Inflammatory macrophage (primary cell): ENCODE measurements around the gene ZNF664.
A peak's percentile ranks its signal among the peaks of the same experiment; 100 is the strongest.

Experiments
- DNase-seq, 2 donors: peaks; one replicate each; pipeline ENCODE4 v3.0.0-alpha.2; 2020 to 2022

Gene ZNF664

GRCh38 chr12:124011435-124012115 is 38.6 kb downstream of the ZNF664 start:
- no peak for DNase-seq

GRCh38 chr12:124013073-124013472 is 40.1 kb downstream of the ZNF664 start:
- DNase-seq, result no peak

- no peak for DNase-seq
These were observed 42.8 kb downstream of the ZNF664 start for GRCh38 chr12:124015494-124016461.

GRCh38 chr12:124017064-124017463 is 44.0 kb downstream of the ZNF664 start:
- no peak for DNase-seq

GRCh38 chr12:124018539-124018938 is 45.5 kb downstream of the ZNF664 start:
- DNase-seq, result no peak

GRCh38 chr12:124019115-124019514 is 46.1 kb downstream of the ZNF664 start:
- DNase-seq, result no peak

- DNase-seq, result no peak
These were observed 47.5 kb downstream of the ZNF664 start for GRCh38 chr12:124020514-124020949.

GRCh38 chr12:124021007-124021406 is 48.0 kb downstream of the ZNF664 start:
- DNase-seq, result no peak

- no peak for DNase-seq
These were observed 49.1 kb downstream of the ZNF664 start for GRCh38 chr12:124022161-124022560.

- DNase-seq, result peak; percentile 35 to 46
These were observed 51.3 kb downstream of the ZNF664 start for GRCh38 chr12:124024263-124024678.

- DNase-seq, result no peak
These were observed 51.8 kb downstream of the ZNF664 start for GRCh38 chr12:124024776-124025175.

GRCh38 chr12:124025661-124026060 is 52.6 kb downstream of the ZNF664 start:
- no peak for DNase-seq

- peak; percentile 69 to 76 for DNase-seq
These were observed 54.0 kb downstream of the ZNF664 start for GRCh38 chr12:124026755-124027745.

GRCh38 chr12:124027753-124028554 is 54.9 kb downstream of the ZNF664 start:
- no peak for DNase-seq

- no peak for DNase-seq
These were observed 55.5 kb downstream of the ZNF664 start for GRCh38 chr12:124028555-124028925.

- no peak for DNase-seq
These were observed 57.0 kb downstream of the ZNF664 start for GRCh38 chr12:124030008-124030407.

GRCh38 chr12:124030510-124030909 is 57.5 kb downstream of the ZNF664 start:
- no peak for DNase-seq

- no peak for DNase-seq
These were observed 58.0 kb downstream of the ZNF664 start for GRCh38 chr12:124031058-124031457.

GRCh38 chr12:124032265-124032886 is 59.4 kb downstream of the ZNF664 start:
- DNase-seq, result peak; percentile 47 to 63

GRCh38 chr12:124033859-124034258 is 60.8 kb downstream of the ZNF664 start:
- no peak for DNase-seq

GRCh38 chr12:124034297-124034696 is 61.3 kb downstream of the ZNF664 start:
- no peak for DNase-seq
